Omental fat pad (tissue), 4 donors: ENCODE results near the gene KIRREL3. TPM values are rescaled to one million over a fixed set of nuclear protein-coding genes. Genes with fewer than 3 reads are reported as not detected.
A peak's percentile ranks its signal among the peaks of the same experiment; 100 is the strongest.

ENCODE experiments used
- ATAC-seq: fragments of 150-250 bp; one replicate; pipeline ENCODE4 v1.9.1; 2016; ENCODE audit warnings: mild to moderate bottlenecking, moderate library complexity; ENCODE audit not compliant: low FRiP score
- DNase-seq: peaks from one replicate; pipeline ENCODE4 v3.0.0-alpha.2; 2019; ENCODE audit warnings: low spot score
- total RNA-seq, 4 donors: library from RNA; depleted of rRNA; stranded (reverse); fragments of >200 nt; gene quantifications; one replicate each; pipeline ENCODE4 v1.1.0, GENCODE V29; 2016
- TF ChIP-seq, protein P1 (sequence below), 3 donors: fragments of 450-650 bp; IDR thresholded peaks; one replicate each; pipeline ENCODE4 v1.5.1; 2016 to 2017; ENCODE audit warnings: antibody characterized with exemption in 3 of 3, mild to moderate bottlenecking in 3 of 3, moderate library complexity in 2 of 3

KIRREL3 gene
- total RNA-seq, 4 donors from 2014 or later = 0.09 to 0.60 TPM; not detected in 2

DNA sequence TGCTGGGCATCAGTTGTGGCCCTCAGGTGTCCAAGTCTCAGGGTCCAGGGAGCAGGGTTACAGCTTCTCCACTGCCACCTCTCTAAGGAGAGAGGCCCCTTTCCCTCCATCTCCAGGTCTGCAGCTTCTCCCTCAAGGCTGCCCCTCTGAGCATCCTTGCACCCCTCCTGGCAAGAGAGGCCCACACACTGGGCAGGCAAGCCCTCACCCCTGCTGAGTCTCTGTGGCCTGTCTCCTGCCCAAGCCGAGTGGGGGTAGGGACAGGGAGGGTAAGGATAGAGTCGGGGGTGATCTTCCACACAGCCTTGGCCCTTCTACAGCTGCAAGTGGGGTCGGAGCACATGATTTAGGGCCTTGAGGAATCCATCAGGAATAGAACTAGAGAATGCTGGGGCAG is 568.5 kb downstream of the KIRREL3 start:
- ATAC-seq (no peak), DNase-seq (no peak)
- TF ChIP-seq, protein P1, sequence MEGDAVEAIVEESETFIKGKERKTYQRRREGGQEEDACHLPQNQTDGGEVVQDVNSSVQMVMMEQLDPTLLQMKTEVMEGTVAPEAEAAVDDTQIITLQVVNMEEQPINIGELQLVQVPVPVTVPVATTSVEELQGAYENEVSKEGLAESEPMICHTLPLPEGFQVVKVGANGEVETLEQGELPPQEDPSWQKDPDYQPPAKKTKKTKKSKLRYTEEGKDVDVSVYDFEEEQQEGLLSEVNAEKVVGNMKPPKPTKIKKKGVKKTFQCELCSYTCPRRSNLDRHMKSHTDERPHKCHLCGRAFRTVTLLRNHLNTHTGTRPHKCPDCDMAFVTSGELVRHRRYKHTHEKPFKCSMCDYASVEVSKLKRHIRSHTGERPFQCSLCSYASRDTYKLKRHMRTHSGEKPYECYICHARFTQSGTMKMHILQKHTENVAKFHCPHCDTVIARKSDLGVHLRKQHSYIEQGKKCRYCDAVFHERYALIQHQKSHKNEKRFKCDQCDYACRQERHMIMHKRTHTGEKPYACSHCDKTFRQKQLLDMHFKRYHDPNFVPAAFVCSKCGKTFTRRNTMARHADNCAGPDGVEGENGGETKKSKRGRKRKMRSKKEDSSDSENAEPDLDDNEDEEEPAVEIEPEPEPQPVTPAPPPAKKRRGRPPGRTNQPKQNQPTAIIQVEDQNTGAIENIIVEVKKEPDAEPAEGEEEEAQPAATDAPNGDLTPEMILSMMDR (IDR thresholded peaks at IDR 0.05) = no peak

DNA sequence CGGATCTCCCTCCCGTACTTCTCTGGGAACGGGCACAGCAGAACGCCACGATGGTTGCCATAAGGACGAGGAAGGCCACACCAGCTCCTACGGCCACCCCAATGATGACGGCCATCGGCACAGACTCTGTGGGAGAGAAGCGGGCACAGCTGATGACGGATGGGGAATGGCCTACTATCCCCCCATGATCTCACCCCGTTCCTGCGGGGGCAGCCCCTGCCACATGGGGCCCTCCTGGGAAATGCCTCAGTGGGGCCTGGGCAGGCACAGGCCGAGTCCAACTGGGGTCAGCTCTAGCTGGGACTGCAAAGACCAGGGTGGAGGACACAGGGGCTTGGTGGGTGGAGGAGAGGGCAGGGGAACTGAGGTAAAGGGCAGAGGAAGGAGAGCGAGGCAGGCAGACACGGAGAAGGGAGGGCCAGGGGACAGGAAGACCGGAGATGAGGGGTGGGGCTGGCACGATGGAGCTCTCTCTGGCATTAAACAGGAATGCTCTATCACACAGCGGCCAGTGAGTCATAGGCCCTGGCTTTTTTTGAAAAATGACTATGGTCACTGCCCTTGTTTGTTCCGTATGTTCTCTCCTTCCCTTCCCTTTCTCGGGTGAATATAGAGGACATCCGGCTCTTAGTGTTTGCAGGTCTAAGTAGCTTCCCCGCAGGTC is 569.0 kb downstream of the KIRREL3 start:
- ATAC-seq (peak; percentile 62), DNase-seq (no peak)
- TF ChIP-seq, protein P1 (IDR thresholded peaks at IDR 0.05) = no peak

DNA sequence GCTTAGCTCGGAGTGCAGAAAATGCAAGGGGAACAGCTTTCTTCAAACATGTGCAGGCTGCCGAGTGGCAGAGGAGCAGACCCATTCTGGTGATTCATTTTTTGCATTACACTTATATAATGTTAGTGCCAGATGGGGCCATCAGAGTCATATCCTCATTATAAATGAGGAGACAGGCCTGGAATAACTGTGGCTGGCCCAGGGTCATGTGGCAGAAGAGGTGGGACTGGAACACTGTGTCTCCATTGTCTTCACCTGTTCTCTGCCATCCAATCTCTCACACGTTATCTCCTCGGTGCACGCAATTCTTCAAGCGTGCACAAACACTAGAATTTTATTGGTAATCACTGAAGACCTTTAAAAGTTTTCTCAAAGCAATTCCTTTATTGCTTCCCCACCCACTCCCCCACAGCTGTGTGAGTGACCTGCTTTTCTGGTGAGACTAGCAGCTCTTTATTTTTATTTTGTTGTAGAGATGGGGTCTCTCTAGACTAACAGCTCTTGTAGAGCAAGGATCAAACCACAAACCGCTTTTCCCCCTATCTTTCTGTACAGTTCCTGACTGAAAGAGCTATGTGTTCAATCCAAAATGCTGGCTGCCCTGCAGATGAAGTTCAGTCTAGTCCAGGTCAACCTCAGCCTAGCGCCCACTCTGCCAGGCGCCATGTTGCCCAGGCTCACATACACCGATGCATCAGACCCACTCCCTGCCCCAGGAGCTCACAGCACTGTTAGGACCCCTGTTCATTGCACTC is 569.8 kb downstream of the KIRREL3 start:
- ATAC-seq (no peak), DNase-seq (no peak)
- TF ChIP-seq, protein P1 (IDR thresholded peaks at IDR 0.05) = no peak

DNA sequence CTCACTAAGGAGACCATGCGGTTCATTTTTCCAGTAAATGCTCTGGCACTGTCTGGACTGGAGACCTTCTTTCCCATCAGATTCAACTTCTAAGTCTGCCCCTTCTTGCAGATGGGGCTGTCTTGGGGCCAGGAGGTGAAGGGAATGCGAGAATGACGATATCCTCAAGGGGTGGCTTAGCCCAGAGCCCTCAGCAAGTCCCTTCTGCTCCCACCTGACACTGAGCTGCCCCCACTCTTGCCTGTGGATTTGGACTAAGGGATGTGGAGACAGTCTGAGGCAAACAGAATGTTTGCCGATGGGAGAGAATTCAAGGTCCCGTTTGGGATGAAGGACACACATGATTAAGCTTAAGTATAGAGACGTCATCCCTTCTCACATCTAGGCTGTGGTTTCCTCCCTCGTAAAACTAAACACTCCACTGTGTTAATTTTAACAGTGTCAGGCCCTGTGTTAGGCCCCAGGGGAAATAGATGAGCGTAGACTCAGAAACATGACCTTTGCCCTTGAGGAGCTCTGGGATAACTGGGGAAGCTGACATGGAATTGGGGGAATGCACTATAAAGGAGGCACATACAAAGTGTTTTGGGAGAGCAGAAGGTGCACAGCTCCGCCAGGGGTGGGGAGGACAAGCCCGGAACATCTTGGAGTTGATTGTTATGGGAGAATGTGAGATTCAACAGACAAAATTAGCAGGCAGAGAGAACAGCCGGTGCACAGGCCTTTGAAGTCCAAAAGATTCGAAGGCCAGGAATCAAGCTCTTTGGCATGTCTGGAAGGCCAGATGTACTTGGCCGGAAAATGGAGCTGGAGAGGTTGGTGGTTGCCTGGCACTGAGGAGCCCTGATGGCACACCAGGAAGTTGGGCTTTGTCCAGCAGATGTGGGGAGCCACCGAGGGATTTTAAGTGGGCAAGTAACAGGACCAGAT is 573.5 kb downstream of the KIRREL3 start:
- no peak for DNase-seq
- ATAC-seq = no peak
- TF ChIP-seq, protein P1 (IDR thresholded peaks at IDR 0.05) = no peak

DNA sequence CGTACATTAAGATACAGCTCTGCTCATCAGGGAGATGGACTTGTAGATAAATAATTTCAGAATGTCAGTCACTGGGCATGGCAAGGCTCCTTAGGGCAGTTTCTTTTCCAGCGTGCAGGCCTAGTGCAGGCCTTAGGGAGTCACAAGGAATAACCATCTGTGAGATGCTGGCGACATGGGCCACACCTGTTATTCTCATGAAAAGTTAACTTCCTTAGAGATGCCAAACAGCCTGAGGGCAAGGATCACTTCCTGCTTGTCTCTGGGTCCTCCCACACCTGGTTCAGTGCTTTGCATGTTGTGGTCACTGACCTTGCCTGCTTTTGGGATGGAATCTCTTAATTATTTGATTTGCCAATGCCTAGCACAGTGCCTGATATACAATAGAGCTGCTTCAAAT is 574.5 kb downstream of the KIRREL3 start:
- DNase-seq (no peak), ATAC-seq (no peak)
- TF ChIP-seq, protein P1 (IDR thresholded peaks at IDR 0.05) = no peak

DNA sequence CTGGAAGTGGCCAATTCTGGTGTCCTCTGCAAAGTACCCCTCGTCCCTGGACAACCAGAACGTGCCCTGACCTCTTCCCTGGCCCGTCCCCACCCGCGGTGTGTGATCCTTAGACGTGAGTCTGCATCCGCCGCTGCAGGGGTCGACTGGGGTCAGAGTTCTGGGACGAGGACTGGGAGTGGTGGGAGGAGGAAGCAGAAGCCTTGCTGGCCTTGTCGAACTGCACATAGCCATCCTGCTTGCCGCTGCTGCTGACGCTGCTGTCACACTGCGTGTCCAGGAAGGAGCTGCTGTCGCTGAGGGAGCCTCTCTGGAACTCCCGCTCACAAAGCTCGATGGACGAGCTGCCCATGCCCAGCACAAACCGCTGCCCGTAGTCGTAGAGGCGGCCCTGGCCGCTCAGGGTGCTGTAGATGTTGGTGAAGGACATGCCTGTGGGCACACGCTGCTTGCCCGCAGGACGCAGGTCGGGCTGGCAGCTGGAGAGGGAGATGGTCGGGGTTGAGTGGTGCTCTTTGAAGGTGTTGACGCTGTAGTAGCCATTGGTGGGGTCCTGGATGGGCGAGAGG is 576.0 kb downstream of the KIRREL3 start:
- no peak for ATAC-seq
- no peak for DNase-seq
- TF ChIP-seq, protein P1 (IDR thresholded peaks at IDR 0.05) = no peak
